Neural progenitor cell (in vitro differentiated cells): ENCODE data around the gene PPARA. TPM values are rescaled to one million over a fixed set of nuclear protein-coding genes. Genes with fewer than 3 reads are reported as not detected.

Experiments used
- DNase-seq: peaks from one replicate; pipeline ENCODE4 v3.0.0-alpha.2; 2016; ENCODE audit warnings: low spot score
- H2AFZ ChIP-seq: fragments of 200-600 bp; sonication (generic); replicated peaks from 2 replicates; pipeline ENCODE4 v1.6.1; 2016; ENCODE audit warnings: antibody characterized with exemption
- H3F3A ChIP-seq: fragments of 200-600 bp; sonication (generic); 2 replicates; pipeline ENCODE4 v1.6.1; 2016; ENCODE audit warnings: antibody characterized with exemption, low read depth
- H3K27ac ChIP-seq: fragments of 200-600 bp; sonication (generic); 2 replicates; pipeline ENCODE4 v1.5.1; 2016; ENCODE audit warnings: mild to moderate bottlenecking
- H3K27me3 ChIP-seq: fragments of 200-600 bp; sonication (generic); 2 replicates; pipeline ENCODE4 v1.6.1; 2016; ENCODE audit warnings: mild to moderate bottlenecking, moderate library complexity
- H3K36me3 ChIP-seq: fragments of 200-600 bp; sonication (generic); 2 replicates; pipeline ENCODE4 v1.5.1; 2016
- H3K4me1 ChIP-seq: fragments of 200-600 bp; sonication (generic); 2 replicates; pipeline ENCODE4 v1.6.1; 2016; ENCODE audit warnings: mixed run types
- H3K4me2 ChIP-seq: fragments of 200-600 bp; sonication (generic); 2 replicates; pipeline ENCODE4 v1.6.1; 2016
- H3K4me3 ChIP-seq: fragments of 200-600 bp; sonication (generic); 2 replicates; pipeline ENCODE4 v1.5.1; 2016
- H3K79me2 ChIP-seq: fragments of 200-600 bp; sonication (generic); 2 replicates; pipeline ENCODE4 v1.6.1; 2016; ENCODE audit warnings: low read depth
- H3K9ac ChIP-seq: fragments of 200-600 bp; sonication (generic); 2 replicates; pipeline ENCODE4 v1.6.1; 2016
- H3K9me3 ChIP-seq: fragments of 200-600 bp; sonication (generic); 2 replicates; pipeline ENCODE4 v1.5.1; 2016; ENCODE audit warnings: low read depth
- H4K20me1 ChIP-seq: fragments of 200-600 bp; sonication (generic); 2 replicates; pipeline ENCODE4 v1.6.1; 2016; ENCODE audit warnings: low read depth
- H3K27ac Mint-ChIP-seq: 3 replicates; pipeline ENCODE4 v1.8.0; 2021; ENCODE audit warnings: mixed read lengths
- H3K27me3 Mint-ChIP-seq: 2 replicates; pipeline ENCODE4 v1.8.0; 2022; ENCODE audit warnings: low read depth, mild to moderate bottlenecking, inconsistent platforms, moderate library complexity, mixed read lengths; ENCODE audit not compliant: insufficient read depth
- H3K36me3 Mint-ChIP-seq: 3 replicates; pipeline ENCODE4 v1.8.0; 2021; ENCODE audit warnings: mixed read lengths
- H3K4me1 Mint-ChIP-seq: 3 replicates; pipeline ENCODE4 v1.8.0; 2021; ENCODE audit warnings: mixed read lengths
- H3K4me3 Mint-ChIP-seq: 3 replicates; pipeline ENCODE4 v1.8.0; 2021; ENCODE audit warnings: mild to moderate bottlenecking, moderate library complexity, mixed read lengths
- H3K9me3 Mint-ChIP-seq: 3 replicates; pipeline ENCODE4 v1.8.0; 2020; ENCODE audit warnings: mixed read lengths
- EZH2 ChIP-seq: fragments of 200-600 bp; sonication (generic); IDR thresholded peaks from 2 replicates; pipeline ENCODE4 v1.6.1; 2017; ENCODE audit warnings: antibody characterized with exemption, mild to moderate bottlenecking, moderate library complexity
- EZH2phosphoT487 ChIP-seq: fragments of 200-600 bp; sonication (generic); IDR thresholded peaks from 2 replicates; pipeline ENCODE4 v1.6.1; 2017; ENCODE audit warnings: antibody characterized with exemption
- total RNA-seq: library from RNA; depleted of rRNA; stranded (reverse); fragments of >200 nt; gene quantifications from 2 replicates; pipeline ENCODE4 v1.2.3, GENCODE V29; 2015; ENCODE audit warnings: low replicate concordance
- TF ChIP-seq, protein P1 (sequence below): fragments of 200-600 bp; sonication (generic); IDR thresholded peaks from 2 replicates; pipeline ENCODE4 v1.5.1; 2017; ENCODE audit warnings: antibody characterized with exemption, mild to moderate bottlenecking

PPARA gene
- total RNA-seq, 1 donor from 2014 or later: 5.2 TPM

DNA sequence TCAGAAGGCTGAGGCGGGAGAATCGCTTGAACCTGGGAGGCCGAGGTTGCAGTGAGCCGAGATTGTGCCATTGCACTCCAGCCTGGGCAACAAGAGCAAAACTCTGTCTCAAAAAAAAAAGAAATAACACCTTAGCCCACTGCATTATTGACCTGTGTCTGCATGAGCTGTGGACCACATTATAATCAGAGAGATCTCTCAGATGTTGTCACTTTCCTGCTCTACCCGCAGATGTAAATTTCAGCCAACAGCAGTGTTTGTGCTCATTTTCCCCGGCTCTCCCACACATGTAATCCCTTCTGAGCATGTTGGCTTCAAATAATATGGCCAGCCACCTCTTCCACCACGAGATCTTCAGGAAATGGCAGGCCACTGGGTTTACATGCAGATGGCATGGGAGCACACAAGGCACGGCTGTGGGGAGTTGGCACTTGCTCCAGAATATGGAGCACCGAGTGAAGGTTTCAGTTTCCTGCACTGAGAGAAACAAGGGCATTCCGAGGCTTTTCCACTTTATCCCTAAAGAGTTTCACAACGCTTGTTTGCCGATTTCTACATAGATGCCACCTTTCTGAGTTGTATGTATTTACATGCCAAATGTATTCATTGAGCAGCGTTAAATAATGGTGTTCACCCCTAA lies 80.1 kb downstream of the PPARA start:
- no peak overlapping the region for H3K27ac Mint-ChIP-seq
- no peaks in the 10 kb centered on the region for H3K9me3 ChIP-seq
- H3K27me3 Mint-ChIP-seq: peaks cover 2% of the 10 kb centered on the region
- no peak overlapping the region for H3K4me2 ChIP-seq
- H3K4me1 Mint-ChIP-seq: peaks cover 8% of the 10 kb centered on the region
- H2AFZ ChIP-seq: no peak overlapping the region
- H3K4me1 ChIP-seq: no peaks in the 10 kb centered on the region
- no peaks in the 10 kb centered on the region for H3K36me3 ChIP-seq
- no peak overlapping the region for H3K9ac ChIP-seq
- H3F3A ChIP-seq: no peaks in the 10 kb centered on the region
- H3K27ac ChIP-seq: no peak overlapping the region
- no peak for TF ChIP-seq EZH2phosphoT487
- TF ChIP-seq, protein P1, sequence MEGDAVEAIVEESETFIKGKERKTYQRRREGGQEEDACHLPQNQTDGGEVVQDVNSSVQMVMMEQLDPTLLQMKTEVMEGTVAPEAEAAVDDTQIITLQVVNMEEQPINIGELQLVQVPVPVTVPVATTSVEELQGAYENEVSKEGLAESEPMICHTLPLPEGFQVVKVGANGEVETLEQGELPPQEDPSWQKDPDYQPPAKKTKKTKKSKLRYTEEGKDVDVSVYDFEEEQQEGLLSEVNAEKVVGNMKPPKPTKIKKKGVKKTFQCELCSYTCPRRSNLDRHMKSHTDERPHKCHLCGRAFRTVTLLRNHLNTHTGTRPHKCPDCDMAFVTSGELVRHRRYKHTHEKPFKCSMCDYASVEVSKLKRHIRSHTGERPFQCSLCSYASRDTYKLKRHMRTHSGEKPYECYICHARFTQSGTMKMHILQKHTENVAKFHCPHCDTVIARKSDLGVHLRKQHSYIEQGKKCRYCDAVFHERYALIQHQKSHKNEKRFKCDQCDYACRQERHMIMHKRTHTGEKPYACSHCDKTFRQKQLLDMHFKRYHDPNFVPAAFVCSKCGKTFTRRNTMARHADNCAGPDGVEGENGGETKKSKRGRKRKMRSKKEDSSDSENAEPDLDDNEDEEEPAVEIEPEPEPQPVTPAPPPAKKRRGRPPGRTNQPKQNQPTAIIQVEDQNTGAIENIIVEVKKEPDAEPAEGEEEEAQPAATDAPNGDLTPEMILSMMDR: no peak
- TF ChIP-seq EZH2: no peak
- no peaks in the 10 kb centered on the region for H3K27me3 ChIP-seq
- H3K36me3 Mint-ChIP-seq: peaks cover 3% of the 10 kb centered on the region
- no peaks in the 10 kb centered on the region for H3K9me3 Mint-ChIP-seq
- no peak overlapping the region for H3K4me3 ChIP-seq
- no peak overlapping the region for H3K4me3 Mint-ChIP-seq
- DNase-seq: no peak
- H3K79me2 ChIP-seq: no peaks in the 10 kb centered on the region
- H4K20me1 ChIP-seq: no peaks in the 10 kb centered on the region

DNA sequence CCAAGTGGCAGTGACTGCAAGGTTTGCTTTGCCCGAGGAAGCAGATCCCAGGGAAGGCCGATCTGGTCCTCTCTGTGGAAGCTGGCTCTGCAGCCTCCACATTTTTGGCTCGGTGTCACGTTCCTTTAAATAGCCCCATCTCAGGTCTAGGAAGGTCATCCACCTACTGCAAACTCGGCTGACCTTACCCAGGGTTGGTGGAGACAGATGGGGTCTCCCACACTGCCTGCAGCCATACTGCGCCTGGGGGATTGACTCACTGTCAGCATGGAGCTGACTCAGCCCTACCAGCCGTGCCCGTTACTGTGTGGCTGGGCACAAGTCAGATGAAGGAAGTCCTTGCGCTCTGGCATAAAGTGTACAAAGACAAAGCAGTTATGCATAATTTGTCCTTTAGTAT lies 82.9 kb downstream of the PPARA start:
- Histone ChIP-seq H3K4me3 (no peak overlapping the region), H3K9me3 (no peaks in the 10 kb centered on the region), H2AFZ (no peak overlapping the region), H3K79me2 (no peaks in the 10 kb centered on the region), H3F3A (no peaks in the 10 kb centered on the region), H3K27ac (no peak overlapping the region), H3K4me1 (no peaks in the 10 kb centered on the region), H3K36me3 (no peaks in the 10 kb centered on the region), H4K20me1 (no peaks in the 10 kb centered on the region), H3K27me3 (no peaks in the 10 kb centered on the region), H3K4me2 (no peak overlapping the region), H3K9ac (no peak overlapping the region)
- Mint-ChIP-seq H3K9me3 (no peaks in the 10 kb centered on the region), H3K27ac (peak overlapping the region; percentile 36), H3K4me1 (peaks cover 4% of the 10 kb centered on the region), H3K4me3 (no peak overlapping the region), H3K36me3 (no peaks in the 10 kb centered on the region), H3K27me3 (peaks cover 2% of the 10 kb centered on the region)
- no peak for DNase-seq
- TF ChIP-seq, protein P1: no peak
- TF ChIP-seq EZH2 (no peak), EZH2phosphoT487 (no peak)

DNA sequence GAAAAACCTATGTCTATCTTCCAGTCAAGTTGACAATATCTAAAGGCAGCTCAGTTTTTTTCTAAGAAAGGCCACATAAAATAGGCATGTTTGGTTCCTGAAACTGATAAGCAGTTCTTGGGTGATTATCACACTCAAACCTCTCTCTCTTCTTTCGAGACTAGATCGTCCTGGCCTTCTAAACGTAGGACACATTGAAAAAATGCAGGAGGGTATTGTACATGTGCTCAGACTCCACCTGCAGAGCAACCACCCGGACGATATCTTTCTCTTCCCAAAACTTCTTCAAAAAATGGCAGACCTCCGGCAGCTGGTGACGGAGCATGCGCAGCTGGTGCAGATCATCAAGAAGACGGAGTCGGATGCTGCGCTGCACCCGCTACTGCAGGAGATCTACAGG lies 84.6 kb downstream of the PPARA start:
- TF ChIP-seq EZH2 (no peak), EZH2phosphoT487 (no peak)
- TF ChIP-seq, protein P1: no peak
- H3K79me2 ChIP-seq: no peaks in the 10 kb centered on the region
- no peaks in the 10 kb centered on the region for H3K9me3 ChIP-seq
- Mint-ChIP-seq H3K4me1 (peaks cover 4% of the 10 kb centered on the region), H3K9me3 (no peaks in the 10 kb centered on the region), H3K4me3 (no peak overlapping the region), H3K27ac (no peak overlapping the region), H3K27me3 (peaks cover 2% of the 10 kb centered on the region), H3K36me3 (no peaks in the 10 kb centered on the region)
- H4K20me1 ChIP-seq: no peaks in the 10 kb centered on the region
- H3F3A ChIP-seq: no peaks in the 10 kb centered on the region
- no peak overlapping the region for H2AFZ ChIP-seq
- no peak overlapping the region for H3K4me2 ChIP-seq
- H3K27ac ChIP-seq: no peak overlapping the region
- no peaks in the 10 kb centered on the region for H3K27me3 ChIP-seq
- no peak overlapping the region for H3K9ac ChIP-seq
- no peaks in the 10 kb centered on the region for H3K36me3 ChIP-seq
- no peaks in the 10 kb centered on the region for H3K4me1 ChIP-seq
- no peak for DNase-seq
- H3K4me3 ChIP-seq: no peak overlapping the region
